ENCODE measurements around the gene BANF1. TPM values are rescaled to one million over a fixed set of nuclear protein-coding genes. Genes with fewer than 3 reads are reported as not detected.

BANF1 gene, protein sequence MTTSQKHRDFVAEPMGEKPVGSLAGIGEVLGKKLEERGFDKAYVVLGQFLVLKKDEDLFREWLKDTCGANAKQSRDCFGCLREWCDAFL
- 100 to 1,000 TPM; 212 to 366 (median 295) TPM for polyA plus RNA-seq

DNA sequence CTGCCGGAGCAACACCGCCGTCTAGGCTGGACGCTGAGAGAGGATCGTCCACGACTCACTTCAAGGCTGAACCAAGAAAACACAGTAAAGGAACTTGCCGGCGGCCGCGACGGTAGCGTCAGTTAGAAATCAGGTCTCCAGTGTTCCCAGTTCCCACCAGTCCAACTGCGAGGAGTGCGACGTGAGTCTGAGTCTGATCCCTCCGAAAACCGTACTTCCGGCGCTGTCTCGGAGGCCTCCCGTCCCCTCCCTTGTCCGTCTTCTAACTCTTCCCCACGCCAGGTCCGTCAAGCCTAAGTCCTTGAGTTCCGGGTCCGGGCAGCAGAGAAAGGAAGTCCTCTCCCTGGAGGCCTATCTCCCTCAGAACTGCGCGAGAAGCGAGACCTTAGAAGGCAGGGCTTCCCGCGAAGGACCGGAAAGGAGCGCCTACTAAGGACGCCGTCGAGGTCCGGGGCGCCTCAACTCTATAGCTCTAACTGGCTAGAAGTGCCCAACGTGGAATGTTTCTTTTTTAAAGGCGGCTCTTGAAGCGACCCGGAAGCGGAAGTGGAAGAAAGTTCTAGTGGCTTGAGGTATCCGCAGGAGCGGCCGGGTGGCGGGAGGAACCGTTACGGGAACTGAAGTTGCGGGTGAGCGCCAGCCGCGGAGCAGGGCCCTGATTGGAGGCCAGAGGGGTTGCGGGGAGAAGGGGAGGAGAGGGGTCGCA, at the start of gene BANF1, which contains the start of gene EIF1AD:
Gene BANF1 (plus strand): TSS at position 562 of the 706 bp plus-strand sequence. CDS start 748 bp downstream, outside the sequence.
Gene EIF1AD (minus strand): TSS at position 216 of the 706 bp plus-strand sequence. CDS start 1,768 bp downstream, outside the sequence.
- Mint-ChIP-seq H3K36me3 (peaks cover 7 to 30% (median 20%) of the 10 kb centered on the region in 3 donors), H3K4me3 (peak within 1 kb of the TSS; percentile 92 to 100 (median 99)), H3K4me1 (peaks cover 45 to 55% of the 10 kb centered on the region in 2 donors), H3K27me3 (ENCODE audit: low read depth in 3 of 3) (peaks cover 8 to 13% (median 9%) of the 10 kb centered on the region in 3 donors), H3K9me3 (no peaks in the 10 kb centered on the region), H3K27ac (peak within 1 kb of the TSS; percentile 96 to 99 (median 98))
- DNase-seq: peak; percentile 95

DNA sequence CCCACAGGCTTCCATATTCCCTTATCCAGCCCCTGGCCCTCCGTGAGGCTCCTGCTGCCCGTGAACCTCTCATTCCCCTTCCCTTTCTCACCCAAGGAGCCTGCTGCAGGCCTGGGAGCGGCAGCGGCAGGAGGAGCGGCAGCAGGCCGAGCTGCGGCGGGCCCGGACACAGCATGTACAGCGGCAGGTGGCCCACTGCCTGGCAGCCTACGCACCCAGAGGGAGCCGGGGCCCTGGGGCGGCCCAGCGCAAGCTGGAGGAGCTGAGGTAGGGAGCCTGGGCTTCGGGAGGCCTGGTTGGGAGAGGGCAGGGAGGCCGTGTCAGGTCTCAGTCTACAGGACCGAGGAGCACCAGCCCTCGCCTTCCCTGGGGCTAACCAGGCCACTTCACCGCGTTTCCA, 48.8 kb upstream of the BANF1 start:
- Mint-ChIP-seq H3K27me3 (ENCODE audit: low read depth in 3 of 3) (no peaks in the 10 kb centered on the region), H3K4me3 (no peak overlapping the region), H3K36me3 (no peaks in the 10 kb centered on the region), H3K27ac (no peak overlapping the region), H3K9me3 (no peaks in the 10 kb centered on the region), H3K4me1 (peaks cover 0 to 6% of the 10 kb centered on the region in 2 donors)
- DNase-seq: no peak

DNA sequence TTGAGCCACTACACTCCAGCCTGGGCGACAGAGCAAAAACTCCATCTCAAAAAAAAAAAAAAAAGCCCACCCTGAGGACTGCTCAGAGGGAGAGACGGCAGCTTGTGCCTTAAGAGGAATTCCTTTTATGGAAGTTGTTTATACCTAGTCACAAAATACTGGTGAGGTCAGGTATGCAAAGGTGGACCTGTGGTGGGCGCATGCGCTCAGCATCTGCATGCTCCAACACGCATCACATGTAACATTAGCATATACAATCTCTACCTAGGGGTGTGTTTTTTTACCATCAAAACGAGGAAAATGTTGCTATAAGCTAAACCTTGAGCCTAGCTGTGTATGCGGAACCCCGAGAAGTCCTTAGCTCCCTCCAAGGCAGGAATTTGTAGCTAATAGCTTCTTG, 47.5 kb upstream of the BANF1 start:
- Mint-ChIP-seq H3K36me3 (no peaks in the 10 kb centered on the region), H3K27me3 (ENCODE audit: low read depth in 3 of 3) (peaks cover 0 to 1% (median 0%) of the 10 kb centered on the region in 3 donors), H3K4me1 (peaks cover 0 to 6% of the 10 kb centered on the region in 2 donors), H3K4me3 (no peak overlapping the region), H3K9me3 (no peaks in the 10 kb centered on the region), H3K27ac (no peak overlapping the region)
- no peak for DNase-seq

DNA sequence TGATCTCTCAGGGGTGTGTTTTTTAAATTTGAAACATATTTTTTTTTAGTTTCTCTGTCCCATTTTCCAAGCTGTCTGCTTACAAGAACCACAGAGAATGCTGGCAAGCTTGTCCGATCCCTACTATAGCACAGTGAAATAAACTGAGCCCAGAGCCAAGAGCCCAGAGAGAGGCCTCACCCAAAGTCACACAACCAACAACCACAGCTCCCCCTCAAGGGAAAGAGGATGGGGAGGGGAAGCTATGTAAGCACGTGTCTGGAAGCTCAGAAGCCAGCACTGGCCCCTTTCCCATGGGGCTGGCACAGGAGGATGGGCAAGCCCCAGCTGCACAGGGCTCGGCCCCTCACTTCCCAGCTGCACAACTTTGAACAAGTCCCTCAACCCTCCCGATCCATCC, 44.0 kb upstream of the BANF1 start:
- no peak for DNase-seq
- Mint-ChIP-seq H3K4me3 (peak overlapping the region in 1 of 5 donors; percentile 40), H3K4me1 (peaks cover 21 to 28% of the 10 kb centered on the region in 2 donors), H3K27ac (peak overlapping the region in 1 of 6 donors; percentile 3), H3K27me3 (ENCODE audit: low read depth in 3 of 3) (peaks cover 5 to 8% (median 6%) of the 10 kb centered on the region in 3 donors), H3K9me3 (no peaks in the 10 kb centered on the region), H3K36me3 (peaks cover 0 to 4% (median 0%) of the 10 kb centered on the region in 3 donors)

- Mint-ChIP-seq H3K36me3 (peaks cover 0 to 4% (median 0%) of the 10 kb centered on the region in 3 donors), H3K4me1 (peaks cover 25 to 34% of the 10 kb centered on the region in 2 donors), H3K9me3 (no peaks in the 10 kb centered on the region), H3K4me3 (peak overlapping the region in 1 of 5 donors; percentile 40), H3K27ac (peak overlapping the region in 1 of 6 donors; percentile 30), H3K27me3 (ENCODE audit: low read depth in 3 of 3) (peaks cover 5 to 8% (median 6%) of the 10 kb centered on the region in 3 donors)
- DNase-seq: no peak
Measured at GRCh38 chr11:65958774-65959420, 43.4 kb upstream of the BANF1 start.

DNA sequence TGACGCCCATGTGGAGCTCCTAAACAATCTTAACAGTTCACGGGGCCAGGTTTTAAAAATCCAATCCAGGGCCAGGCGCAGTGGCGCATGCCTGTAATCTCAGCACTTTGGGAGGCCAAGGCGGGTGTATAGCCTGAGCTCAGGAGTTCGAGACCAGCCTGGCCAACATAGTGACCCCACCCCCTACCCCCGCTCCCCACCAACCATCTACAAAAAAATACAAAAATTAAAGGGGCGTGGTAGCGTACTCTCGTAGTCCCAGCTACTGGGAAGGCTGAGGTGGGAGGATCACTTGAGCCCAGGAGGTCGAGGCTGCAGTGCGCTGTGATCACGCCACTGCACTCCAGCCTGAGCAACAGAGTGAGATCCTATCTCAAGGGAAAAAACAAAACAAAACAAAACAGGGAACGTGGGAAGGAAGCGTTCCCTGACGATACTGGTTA, 41.5 kb upstream of the BANF1 start:
- DNase-seq: no peak

GRCh38 chr11:65961267-65962140, 40.8 kb upstream of the BANF1 start, which contains the start of gene SART1:
Gene SART1, plus strand, starts transcription at chr11:65961734. Its CDS starts 47 bp downstream, at chr11:65961781.
- peaks cover 5 to 10% (median 7%) of the 10 kb centered on the region in 3 donors for H3K27me3 Mint-ChIP-seq (ENCODE audit: low read depth in 3 of 3)
- H3K36me3 Mint-ChIP-seq: peaks cover 4 to 8% (median 8%) of the 10 kb centered on the region in 3 donors
- H3K9me3 Mint-ChIP-seq: no peaks in the 10 kb centered on the region
- H3K27ac Mint-ChIP-seq: peak within 1 kb of the TSS; percentile 93 to 99 (median 98)
- DNase-seq: peak; percentile 96
- peaks cover 27 to 42% of the 10 kb centered on the region in 2 donors for H3K4me1 Mint-ChIP-seq
- peak within 1 kb of the TSS; percentile 94 to 98 (median 98) for H3K4me3 Mint-ChIP-seq

More for the DNA sequence above, 41.5 kb upstream of the BANF1 start:
- Mint-ChIP-seq H3K4me1 (peaks cover 27 to 42% of the 10 kb centered on the region in 2 donors), H3K36me3 (peaks cover 2 to 6% (median 5%) of the 10 kb centered on the region in 3 donors), H3K27ac (peak overlapping the region; percentile 93 to 99 (median 98)), H3K9me3 (no peaks in the 10 kb centered on the region), H3K27me3 (ENCODE audit: low read depth in 3 of 3) (peaks cover 5 to 10% (median 7%) of the 10 kb centered on the region in 3 donors), H3K4me3 (peak overlapping the region; percentile 94 to 98 (median 98))

DNA sequence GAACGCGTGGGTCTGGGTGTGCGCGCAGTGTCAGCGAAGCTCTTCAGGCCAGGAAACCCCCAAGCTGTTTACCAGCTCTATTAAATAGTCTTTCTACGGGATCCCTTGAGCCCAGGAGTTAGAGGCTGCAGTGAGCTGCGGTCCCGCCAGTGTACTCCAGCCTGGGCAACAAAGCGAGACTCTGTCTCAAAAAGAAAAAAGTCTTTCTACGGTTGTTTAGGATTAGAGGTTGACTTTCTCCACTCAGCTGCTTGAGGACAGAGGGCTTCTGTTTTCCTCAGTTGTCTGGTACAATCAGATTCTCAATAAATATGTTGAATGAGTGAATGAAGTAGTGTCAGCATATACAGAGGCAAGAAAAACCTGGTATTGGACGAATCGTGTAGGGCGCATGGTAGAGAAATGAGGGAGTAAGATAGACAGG, 40.1 kb upstream of the BANF1 start:
- DNase-seq: no peak
- Mint-ChIP-seq H3K27ac (peak overlapping the region; percentile 84 to 97 (median 89)), H3K27me3 (ENCODE audit: low read depth in 3 of 3) (peaks cover 5 to 10% (median 7%) of the 10 kb centered on the region in 3 donors), H3K4me3 (peak overlapping the region; percentile 94 to 98 (median 98)), H3K36me3 (peaks cover 4 to 14% (median 8%) of the 10 kb centered on the region in 3 donors), H3K9me3 (no peaks in the 10 kb centered on the region), H3K4me1 (peaks cover 27 to 36% of the 10 kb centered on the region in 2 donors)

GRCh38 chr11:65964906-65965305, 37.4 kb upstream of the BANF1 start:
- no peak overlapping the region for H3K4me3 Mint-ChIP-seq
- H3K27ac Mint-ChIP-seq: no peak overlapping the region

GRCh38 chr11:65965986-65966762, 36.1 kb upstream of the BANF1 start:
- H3K4me1 Mint-ChIP-seq: peaks cover 27 to 46% of the 10 kb centered on the region in 2 donors
- peaks cover 5 to 9% (median 8%) of the 10 kb centered on the region in 3 donors for H3K27me3 Mint-ChIP-seq (ENCODE audit: low read depth in 3 of 3)
- H3K36me3 Mint-ChIP-seq: peaks cover 14 to 28% (median 23%) of the 10 kb centered on the region in 3 donors
- no peak overlapping the region for H3K4me3 Mint-ChIP-seq
- DNase-seq: no peak
- H3K9me3 Mint-ChIP-seq: no peaks in the 10 kb centered on the region
- peak overlapping the region in 1 of 6 donors; percentile 68 for H3K27ac Mint-ChIP-seq

More at GRCh38 chr11:65964906-65965305, 37.4 kb upstream of the BANF1 start:
- Mint-ChIP-seq H3K4me1 (peaks cover 27 to 48% of the 10 kb centered on the region in 2 donors), H3K36me3 (peaks cover 10 to 28% (median 19%) of the 10 kb centered on the region in 3 donors), H3K9me3 (no peaks in the 10 kb centered on the region), H3K27me3 (ENCODE audit: low read depth in 3 of 3) (peaks cover 5 to 9% (median 9%) of the 10 kb centered on the region in 3 donors)
- no peak for DNase-seq

DNA sequence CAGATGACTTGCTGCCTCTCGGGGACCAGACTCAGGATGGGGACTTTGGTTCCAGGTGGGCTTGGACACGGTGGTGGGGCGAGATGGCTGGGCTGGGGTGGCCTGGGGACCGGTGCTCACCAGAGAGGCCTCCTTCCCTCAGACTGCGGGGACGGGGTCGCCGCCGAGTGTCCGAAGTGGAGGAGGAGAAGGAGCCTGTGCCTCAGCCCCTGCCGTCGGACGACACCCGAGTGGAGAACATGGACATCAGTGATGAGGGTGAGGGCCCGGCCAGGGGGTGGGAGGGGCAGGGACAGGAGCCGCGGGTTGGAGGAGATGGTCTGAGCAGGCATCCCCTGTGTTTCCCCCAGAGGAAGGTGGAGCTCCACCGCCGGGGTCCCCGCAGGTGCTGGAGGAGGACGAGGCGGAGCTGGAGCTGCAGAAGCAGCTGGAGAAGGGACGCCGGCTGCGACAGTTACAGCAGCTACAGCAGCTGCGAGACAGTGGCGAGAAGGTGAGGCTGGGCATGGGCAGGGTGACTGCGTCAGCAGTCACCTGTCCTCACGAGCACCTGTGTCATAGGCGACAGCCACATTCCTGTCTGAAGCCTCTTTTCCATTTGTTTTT, 34.9 kb upstream of the BANF1 start:
- H3K4me1 Mint-ChIP-seq: peaks cover 20 to 35% of the 10 kb centered on the region in 2 donors

More for the DNA sequence above, 34.9 kb upstream of the BANF1 start:
- Mint-ChIP-seq H3K36me3 (peaks cover 14 to 35% (median 26%) of the 10 kb centered on the region in 3 donors), H3K4me3 (no peak overlapping the region), H3K27ac (peak overlapping the region in 1 of 6 donors; percentile 35), H3K9me3 (no peaks in the 10 kb centered on the region), H3K27me3 (ENCODE audit: low read depth in 3 of 3) (peaks cover 0 to 5% (median 4%) of the 10 kb centered on the region in 3 donors)
- DNase-seq: no peak

Data from immature natural killer cell (primary cell).